ENCODE data around the gene RBMS3. TPM values are rescaled to one million over a fixed set of nuclear protein-coding genes. Genes with fewer than 3 reads are reported as not detected.
"Not testable (repeated sequence)": the region's sequence is repeated elsewhere in the genome, so short reads cannot be mapped to it uniquely, and the experiment has no call there.

The RBMS3 gene
- total RNA-seq, 6 donors from 2014 or later = 39.8 to 102 (median 57.2) TPM

GRCh38 chr3:30026851-30027250 is 746.0 kb downstream of the RBMS3 start:
- TF ChIP-seq POLR2AphosphoS5 (IDR thresholded peaks at IDR 0.05) = no peak
- TF ChIP-seq POLR2A (IDR thresholded peaks at IDR 0.05) = no peak
- TF ChIP-seq CTCF (IDR thresholded peaks at IDR 0.05) = no peak
- TF ChIP-seq EP300 (IDR thresholded peaks at IDR 0.05) = no peak
- 60 to 93% methylated on average over 1 of the region's 1 CpG for WGBS, 2 donors
- DNase-seq (no peak), ATAC-seq (ENCODE audit: low FRiP score in 2 of 2) (no peak)
- Histone ChIP-seq H3K36me3 (no peaks in the 10 kb centered on the region), H3K27me3 (no peaks in the 10 kb centered on the region), H3K4me3 (no peak overlapping the region), H3K9me3 (no peaks in the 10 kb centered on the region), H3K4me1 (no peaks in the 10 kb centered on the region), H3K27ac (no peak overlapping the region)

- ATAC-seq (ENCODE audit: low FRiP score in 2 of 2) = no peak
- no peak overlapping the region for H3K27ac ChIP-seq
- WGBS, 2 donors = 83 to 84% methylated on average over 1 of the region's 1 CpG
- no peaks in the 10 kb centered on the region for H3K27me3 ChIP-seq
- H3K36me3 ChIP-seq = no peaks in the 10 kb centered on the region
- DNase-seq = no peak
- no peak for TF ChIP-seq POLR2AphosphoS5 (IDR thresholded peaks at IDR 0.05)
- TF ChIP-seq POLR2A (IDR thresholded peaks at IDR 0.05) = no peak
- no peak for TF ChIP-seq CTCF (IDR thresholded peaks at IDR 0.05)
- no peak for TF ChIP-seq EP300 (IDR thresholded peaks at IDR 0.05)
- no peaks in the 10 kb centered on the region for H3K9me3 ChIP-seq
- H3K4me3 ChIP-seq = no peak overlapping the region
- H3K4me1 ChIP-seq = no peaks in the 10 kb centered on the region
Observed at GRCh38 chr3:30034246-30034991, 753.5 kb downstream of the RBMS3 start.

- Histone ChIP-seq H3K27me3 (no peaks in the 10 kb centered on the region), H3K4me3 (no peak overlapping the region), H3K27ac (no peak overlapping the region), H3K36me3 (no peaks in the 10 kb centered on the region), H3K9me3 (no peaks in the 10 kb centered on the region), H3K4me1 (no peaks in the 10 kb centered on the region)
- TF ChIP-seq POLR2A (IDR thresholded peaks at IDR 0.05) (no peak), EP300 (IDR thresholded peaks at IDR 0.05) (no peak), CTCF (IDR thresholded peaks at IDR 0.05) (no peak), POLR2AphosphoS5 (IDR thresholded peaks at IDR 0.05) (no peak)
- no peak for DNase-seq
- ATAC-seq (ENCODE audit: low FRiP score in 2 of 2) = peak in 1 of 2 donors; percentile 83
- WGBS, 2 donors = 82 to 84% methylated on average over 4 of the region's 4 CpGs
Observed at GRCh38 chr3:30035935-30036567, 755.2 kb downstream of the RBMS3 start.

- TF ChIP-seq POLR2A (IDR thresholded peaks at IDR 0.05) (no peak), CTCF (IDR thresholded peaks at IDR 0.05) (no peak), EP300 (IDR thresholded peaks at IDR 0.05) (no peak), POLR2AphosphoS5 (IDR thresholded peaks at IDR 0.05) (no peak)
Observed at GRCh38 chr3:30040126-30040525, 759.3 kb downstream of the RBMS3 start.

GRCh38 chr3:30041481-30041880 is 760.6 kb downstream of the RBMS3 start:
- H3K4me3 ChIP-seq; DNase-seq; H3K9me3 ChIP-seq; H3K27ac ChIP-seq; ATAC-seq (ENCODE audit: low FRiP score in 2 of 2); H3K36me3 ChIP-seq; H3K27me3 ChIP-seq: not testable (repeated sequence)
- peaks cover 0 to 13% (median 3%) of the 10 kb centered on the region in 4 donors for H3K4me1 ChIP-seq
- WGBS, 2 donors = 19 to 23% methylated on average over 3 of the region's 3 CpGs

More at GRCh38 chr3:30040126-30040525, 759.3 kb downstream of the RBMS3 start:
- no peaks in the 10 kb centered on the region for H3K36me3 ChIP-seq
- peaks cover 0 to 13% (median 3%) of the 10 kb centered on the region in 4 donors for H3K4me1 ChIP-seq
- WGBS, 2 donors = 38 to 61% methylated on average over 4 of the region's 4 CpGs
- DNase-seq = no peak
- ATAC-seq (ENCODE audit: low FRiP score in 2 of 2) = no peak
- no peaks in the 10 kb centered on the region for H3K9me3 ChIP-seq
- H3K4me3 ChIP-seq = no peak overlapping the region
- no peak overlapping the region for H3K27ac ChIP-seq
- H3K27me3 ChIP-seq = no peaks in the 10 kb centered on the region

All from upper lobe of left lung (tissue), 6 donors.